IMR-90 (cell line): ENCODE measurements around the gene RXRG. TPM values are rescaled to one million over a fixed set of nuclear protein-coding genes. Genes with fewer than 3 reads are reported as not detected.

ENCODE experiments used
- ATAC-seq: fragments of 200-7000 bp; cut with Tn5 transposase; 2 replicates; pipeline ENCODE4 v1.9.1; 2020; ENCODE audit warnings: low read depth, mild to moderate bottlenecking, moderate library complexity
- BruUV-seq: library from RNA; stranded (reverse); fragments of 400-500 nt; replicated peaks from 2 replicates; lab custom pipeline; 2021; lab: Mats Ljungman, UMichigan
- CTCF ChIA-PET: fragments of 300-600 bp; formaldehyde crosslinking; extraction: SDS; loops from one replicate; lab custom pipeline; 2021; ENCODE audit warnings: antibody characterized with exemption; lab: Yijun Ruan, JAX
- POLR2A ChIA-PET: fragments of 300-600 bp; sonication (Branson Sonifier 250); formaldehyde crosslinking; loops from one replicate; lab custom pipeline; 2022; ENCODE audit warnings: antibody characterized with exemption; ENCODE audit not compliant: unreplicated experiment; lab: Charles Lee
- DNase-seq: peaks from one replicate; pipeline ENCODE4 v3.0.0; 2013
- H2AFZ ChIP-seq: replicated peaks from 2 replicates; pipeline ENCODE3; 2013; ENCODE audit warnings: low read length, mild to moderate bottlenecking; ENCODE audit not compliant: poor library complexity
- H2AK5ac ChIP-seq: 2 replicates; pipeline ENCODE4 v1.6.1; 2013; ENCODE audit warnings: low read depth, low read length, inconsistent platforms
- H2AK9ac ChIP-seq: replicated peaks from 2 replicates; pipeline ENCODE3; 2013; ENCODE audit warnings: mild to moderate bottlenecking, low read depth, low read length, moderate library complexity; ENCODE audit not compliant: poor library complexity
- H2BK120ac ChIP-seq: 2 replicates; pipeline ENCODE4 v1.6.1; 2013; ENCODE audit warnings: low read depth, low read length, inconsistent platforms
- H2BK15ac ChIP-seq: 3 replicates; pipeline ENCODE4 v1.6.1; 2013; ENCODE audit warnings: low read depth, low read length, inconsistent platforms
- H2BK20ac ChIP-seq: 2 replicates; pipeline ENCODE4 v1.6.1; 2013; ENCODE audit warnings: low read depth, mild to moderate bottlenecking, inconsistent platforms, low read length, moderate library complexity
- H2BK5ac ChIP-seq: 2 replicates; pipeline ENCODE4 v1.6.1; 2013; ENCODE audit warnings: mild to moderate bottlenecking, low read depth, low read length, inconsistent platforms; ENCODE audit not compliant: poor library complexity, severe bottlenecking
- H3K14ac ChIP-seq: replicated peaks from 2 replicates; pipeline ENCODE4 v1.6.1; 2013; ENCODE audit warnings: low read depth, low read length, inconsistent platforms
- H3K18ac ChIP-seq: 2 replicates; pipeline ENCODE4 v1.6.1; 2013; ENCODE audit warnings: low read depth, low read length, control low read depth
- H3K23ac ChIP-seq: 2 replicates; pipeline ENCODE4 v1.6.1; 2013; ENCODE audit warnings: low read depth, low read length, inconsistent platforms
- H3K27ac ChIP-seq: 2 replicates; pipeline ENCODE4 v1.5.1; 2013; ENCODE audit warnings: mild to moderate bottlenecking, control low read depth, low read length; ENCODE audit not compliant: insufficient read depth
- H3K27me3 ChIP-seq: 2 replicates; pipeline ENCODE4 v1.6.1; 2013; ENCODE audit warnings: low read length; ENCODE audit not compliant: control insufficient read depth, insufficient read depth
- H3K36me3 ChIP-seq: 2 replicates; pipeline ENCODE4 v1.6.1; 2013; ENCODE audit warnings: low read length, mixed read lengths; ENCODE audit not compliant: control insufficient read depth, insufficient read depth
- H3K4ac ChIP-seq: 2 replicates; pipeline ENCODE4 v1.6.1; 2013; ENCODE audit warnings: low read depth, low read length, inconsistent platforms
- H3K4me1 ChIP-seq: 2 replicates; pipeline ENCODE4 v1.6.1; 2013; ENCODE audit warnings: low read length, mixed read lengths; ENCODE audit not compliant: control insufficient read depth, insufficient read depth
- H3K4me2 ChIP-seq: 2 replicates; pipeline ENCODE4 v1.6.1; 2013; ENCODE audit warnings: low read depth, mild to moderate bottlenecking, control low read depth, low read length, moderate library complexity
- H3K4me3 ChIP-seq: 2 replicates; pipeline ENCODE4 v1.5.1; 2013; ENCODE audit warnings: low read depth, mild to moderate bottlenecking, control low read depth, low read length, moderate library complexity; ENCODE audit not compliant: insufficient read depth
- H3K56ac ChIP-seq: 2 replicates; pipeline ENCODE4 v1.6.1; 2013; ENCODE audit warnings: low read length, inconsistent platforms; ENCODE audit not compliant: insufficient read depth; ENCODE audit errors: extremely low read depth
- H3K79me1 ChIP-seq, 2 experiments: 2 replicates each; pipeline ENCODE4 v1.6.1; 2013; ENCODE audit warnings: low read length in 2 of 2, inconsistent platforms in 1 of 2, low read depth in 1 of 2
- H3K9ac ChIP-seq: 2 replicates; pipeline ENCODE4 v1.6.1; 2013; ENCODE audit warnings: low read depth, low read length, control low read depth
- H3K9me1 ChIP-seq: 2 replicates; pipeline ENCODE4 v1.6.1; 2013; ENCODE audit warnings: low read length, inconsistent platforms; ENCODE audit not compliant: insufficient read depth
- H3K9me3 ChIP-seq: 2 replicates; pipeline ENCODE4 v1.6.1; 2013; ENCODE audit warnings: low read length; ENCODE audit not compliant: control insufficient read depth, insufficient read depth
- H4K20me1 ChIP-seq: 2 replicates; pipeline ENCODE4 v1.6.1; 2013; ENCODE audit warnings: low read length, inconsistent platforms; ENCODE audit not compliant: insufficient read depth
- H4K5ac ChIP-seq: 2 replicates; pipeline ENCODE4 v1.6.1; 2013; ENCODE audit warnings: mild to moderate bottlenecking, low read depth, low read length, control low read depth
- H4K8ac ChIP-seq, 2 experiments: 2 replicates each; pipeline ENCODE4 v1.6.1; 2013; ENCODE audit warnings: low read depth in 2 of 2, low read length in 2 of 2, control low read depth in 1 of 2, inconsistent platforms in 1 of 2
- H4K91ac ChIP-seq: 2 replicates; pipeline ENCODE4 v1.6.1; 2013; ENCODE audit warnings: low read depth, low read length, inconsistent platforms; ENCODE audit not compliant: insufficient read depth
- CHD1 ChIP-seq: IDR thresholded peaks from 2 replicates; pipeline ENCODE4 v1.6.1; 2012; ENCODE audit warnings: low read depth, low read length, improper control_type of control experiment
- CTCF ChIP-seq: conservative IDR thresholded peaks from 2 replicates; pipeline ENCODE4 v1.5.1; 2012; ENCODE audit warnings: mild to moderate bottlenecking, low read depth, low read length, improper control_type of control experiment
- FOS ChIP-seq: fragments of 150-350 bp; IDR thresholded peaks from 2 replicates; pipeline ENCODE4 v1.6.1; 2016; ENCODE audit warnings: low read depth, low read length
- MAFK ChIP-seq: IDR thresholded peaks from 2 replicates; pipeline ENCODE4 v1.6.1; 2012; ENCODE audit warnings: low read depth, low read length, improper control_type of control experiment
- MAZ ChIP-seq: IDR thresholded peaks from 2 replicates; pipeline ENCODE4 v1.6.1; 2012; ENCODE audit warnings: low read depth, mild to moderate bottlenecking, low read length, improper control_type of control experiment, moderate library complexity, borderline replicate concordance
- MXI1 ChIP-seq: IDR thresholded peaks from 2 replicates; pipeline ENCODE4 v1.6.1; 2012; ENCODE audit warnings: low read depth, mild to moderate bottlenecking, low read length, moderate library complexity, borderline replicate concordance
- NFE2L2 ChIP-seq: fragments of 150-350 bp; IDR thresholded peaks from 2 replicates; pipeline ENCODE4 v1.6.1; 2016; ENCODE audit warnings: low read depth, mild to moderate bottlenecking, low read length
- RAD21 ChIP-seq: IDR thresholded peaks from 2 replicates; pipeline ENCODE4 v1.6.1; 2012; ENCODE audit warnings: low read length, improper control_type of control experiment
- RCOR1 ChIP-seq: IDR thresholded peaks from 2 replicates; pipeline ENCODE4 v1.6.1; 2012; ENCODE audit warnings: mild to moderate bottlenecking, low read length, improper control_type of control experiment; ENCODE audit not compliant: insufficient replicate concordance
- RFX5 ChIP-seq: IDR thresholded peaks from 2 replicates; pipeline ENCODE4 v1.8.0; 2012; ENCODE audit warnings: low read depth, mild to moderate bottlenecking, low read length, moderate library complexity
- WGBS, 2 experiments: methylation state at CpG; one replicate each; pipeline versions ENCODE4 v1.1.5 to v1.1.7; 2013; ENCODE audit warnings: missing lambda C conversion rate in 2 of 2; ENCODE audit not compliant: insufficient read length in 1 of 2; ENCODE audit errors: extremely low coverage in 2 of 2; 5-methylcytosine and 5-hydroxymethylcytosine counted together
- dilution Hi-C: fragments of 300-500 bp; cut with HindIII; formaldehyde crosslinking; loops from one replicate; pipeline ENCODE4 v1.14.3; 2018; ENCODE audit warnings: low sequenced_read_pairs; ENCODE audit not compliant: unreplicated experiment
- in situ Hi-C: fragments of 300-500 bp; cut with MboI; formaldehyde crosslinking; loops from 3 replicates; pipeline ENCODE4 v1.14.3; 2019; ENCODE audit warnings: low sequenced_read_pairs, inconsistent platforms, mixed read lengths
- intact Hi-C: fragments of 100-400 bp; cut with micrococcal nuclease; formaldehyde crosslinking; loops from 2 replicates; pipeline ENCODE4 v1.10.0; 2022
- polyA plus RNA-seq, 3 experiments: library from polyadenylated mRNA; depleted of rRNA; stranded (reverse); fragments of >200 nt; gene quantifications; 2 replicates each; pipeline ENCODE4 v1.2.3, GENCODE V29; 2012; ENCODE audit warnings: low replicate concordance in 1 of 3
- total RNA-seq: library from RNA; depleted of rRNA; stranded (reverse); fragments of >200 nt; gene quantifications from 2 replicates; pipeline ENCODE4 v1.2.3, GENCODE V29; 2012

RXRG gene
- total and polyA plus RNA-seq, 2 of the 4 experiments (the other 2 are of a cell fraction) = not detected

GRCh38 chr1:165354739-165355138, 90.2 kb downstream of the RXRG start:
- no peak overlapping the region for H4K5ac ChIP-seq
- WGBS, 2 experiments = 0% methylated on average over 7 of the region's 22 CpGs; no CpG with 5 or more reads in 1 of the 2 experiments
- no peak overlapping the region for H3K27ac ChIP-seq
- no peak overlapping the region for H3K4me3 ChIP-seq
- no peak overlapping the region for H4K8ac ChIP-seq
- no peak for TF ChIP-seq MAFK
- no peak for TF ChIP-seq RAD21
- TF ChIP-seq CTCF = no peak
- no peak for TF ChIP-seq MAZ
- TF ChIP-seq NFE2L2 = no peak
- no peak for TF ChIP-seq FOS
- TF ChIP-seq RFX5 = no peak
- TF ChIP-seq MXI1 = no peak
- TF ChIP-seq RCOR1 = no peak
- no peak for TF ChIP-seq CHD1
- no peak overlapping the region for H3K18ac ChIP-seq
- intact Hi-C loops = no loop called here
- no peak overlapping the region for H2AK9ac ChIP-seq
- H3K4me1 ChIP-seq = no peaks in the 10 kb centered on the region
- in situ Hi-C loops = no loop called here
- no peak overlapping the region for H2BK15ac ChIP-seq
- BruUV-seq = no TSS peak
- H2BK5ac ChIP-seq = no peak overlapping the region
- no peak overlapping the region for H3K14ac ChIP-seq
- dilution Hi-C loops = no loop called here
- ChIA-PET POLR2A (no interaction called here), CTCF (no interaction called here)
- no peak overlapping the region for H3K56ac ChIP-seq
- H3K4ac ChIP-seq = no peak overlapping the region
- H4K91ac ChIP-seq = no peak overlapping the region
- H3K4me2 ChIP-seq = no peak overlapping the region
- H2BK120ac ChIP-seq = no peak overlapping the region
- H2AK5ac ChIP-seq = no peak overlapping the region
- H2BK20ac ChIP-seq = no peak overlapping the region
- no peak overlapping the region for H2AFZ ChIP-seq
- H3K79me1 ChIP-seq = no peaks in the 10 kb centered on the region
- ATAC-seq = no peak
- no peak overlapping the region for H3K23ac ChIP-seq
- no peak for DNase-seq
- H3K27me3 ChIP-seq = peaks cover 60% of the 10 kb centered on the region
- no peaks in the 10 kb centered on the region for H4K20me1 ChIP-seq
- H3K36me3 ChIP-seq = no peaks in the 10 kb centered on the region
- no peak overlapping the region for H3K9ac ChIP-seq
- no peaks in the 10 kb centered on the region for H3K9me3 ChIP-seq
- H3K9me1 ChIP-seq = no peaks in the 10 kb centered on the region
